ENCODE measurements around the gene CHST10. TPM values are rescaled to one million over a fixed set of nuclear protein-coding genes. Genes with fewer than 3 reads are reported as not detected.
A peak's percentile ranks its signal among the peaks of the same experiment; 100 is the strongest.

Gene CHST10
- total RNA-seq, 1 experiment from 2014 or later: 29.7 TPM

DNA sequence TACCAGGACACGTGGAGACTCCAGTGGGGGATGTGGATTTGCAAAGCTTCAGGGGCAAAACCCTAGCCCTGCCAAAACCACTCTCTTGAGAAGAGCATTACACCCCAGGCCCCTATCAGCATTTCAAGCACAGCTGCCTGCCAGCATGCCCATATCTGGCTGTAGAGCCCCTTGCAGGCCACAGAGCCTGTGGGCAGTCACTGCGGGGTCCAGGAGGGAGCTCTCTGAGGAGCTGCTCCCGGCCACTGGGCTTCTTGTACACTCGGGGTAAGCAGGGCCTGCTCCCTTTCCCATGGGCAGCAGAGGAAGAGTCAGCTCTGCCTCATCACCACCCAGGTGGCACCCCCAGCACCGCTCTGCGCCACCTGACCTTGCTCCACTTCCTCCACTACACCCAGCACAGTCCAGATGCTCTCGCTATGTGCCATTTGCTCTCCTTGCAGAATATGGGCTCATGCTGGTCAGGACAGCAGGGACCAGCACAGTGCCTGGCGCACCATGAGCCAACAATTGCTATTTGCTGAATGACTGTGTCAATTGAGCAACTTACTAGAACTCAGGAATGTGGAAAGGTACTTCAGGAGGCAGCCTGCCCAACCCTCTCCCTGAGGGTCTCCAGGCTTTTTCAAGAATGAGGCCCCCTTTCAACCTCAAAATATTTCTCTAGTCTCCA, 7.4 kb downstream of the CHST10 start:
- Histone ChIP-seq H2BK5ac (ENCODE audit: insufficient read length, low read length) (no peak overlapping the region), H3K9me3 (ENCODE audit: control insufficient read depth, low read depth, low read length) (no peaks in the 10 kb centered on the region), H3K9ac (ENCODE audit: extremely low read depth, insufficient read length, low read length) (no peak overlapping the region), H3K56ac (ENCODE audit: insufficient read length, low read depth, low read length) (no peak overlapping the region), H3K4me1 (ENCODE audit: insufficient read depth, low read length) (peaks cover 34% of the 10 kb centered on the region), H3K27ac (ENCODE audit: insufficient read length, low read depth, low read length) (no peak overlapping the region), H2BK120ac (ENCODE audit: low read depth, low read length, poor library complexity, severe bottlenecking) (no peak overlapping the region), H4K91ac (ENCODE audit: insufficient read length, low read depth, low read length) (no peak overlapping the region), H2BK15ac (ENCODE audit: low read depth, low read length) (no peak overlapping the region), H4K8ac (replicated peaks; ENCODE audit: insufficient read length, low read depth, low read length) (no peak overlapping the region), H2BK12ac (ENCODE audit: insufficient read length, low read depth, low read length) (no peak overlapping the region), H4K5ac (ENCODE audit: insufficient read length, low read depth, low read length) (no peak overlapping the region), H2BK20ac (ENCODE audit: low read depth, low read length, poor library complexity, severe bottlenecking) (no peak overlapping the region), H3K79me1 (ENCODE audit: insufficient read depth, low read depth, low read length, poor library complexity, severe bottlenecking) (no peaks in the 10 kb centered on the region), H3K23ac (ENCODE audit: insufficient read length, low read depth, low read length) (no peak overlapping the region), H2AK5ac (ENCODE audit: insufficient read length, low read length) (no peak overlapping the region), H3K79me2 (ENCODE audit: insufficient read depth, low read length) (peaks cover 4% of the 10 kb centered on the region; the same call in 1 of the 2 replicates), H3K27me3 (ENCODE audit: insufficient read depth, low read length) (no peaks in the 10 kb centered on the region), H2AFZ (ENCODE audit: low read length) (no peak overlapping the region), H3T11ph (ENCODE audit: low read length) (no peak overlapping the region), H3K14ac (ENCODE audit: insufficient read depth, low read length) (no peak overlapping the region; the same call in 1 of the 2 replicates), H3K4me2 (ENCODE audit: insufficient read depth, insufficient read length, low read length) (no peak overlapping the region), H3K18ac (ENCODE audit: insufficient read length, low read depth, low read length) (peak overlapping the region; percentile 0), H3K23me2 (ENCODE audit: insufficient read length, low read depth, low read length, poor library complexity, severe bottlenecking) (no peaks in the 10 kb centered on the region), H4K20me1 (ENCODE audit: control insufficient read depth, insufficient read depth, insufficient read length) (no peaks in the 10 kb centered on the region), H3K4ac (ENCODE audit: low read depth, low read length) (no peak overlapping the region; the same call in 1 of the 2 replicates)
- H3K36me3 Mint-ChIP-seq (ENCODE audit: insufficient read depth in 1 of 3, low read depth in 3 of 3): peaks cover 23 to 32% (median 31%) of the 10 kb centered on the region in 3 experiments
- peak overlapping the region; percentile 69 to 93 (median 90) for H3K27ac Mint-ChIP-seq
- H3K9me3 Mint-ChIP-seq: no peaks in the 10 kb centered on the region
- peaks cover 3% of the 10 kb centered on the region for H3K27me3 Mint-ChIP-seq (ENCODE audit: low read depth)
- TF ChIP-seq, protein P1, sequence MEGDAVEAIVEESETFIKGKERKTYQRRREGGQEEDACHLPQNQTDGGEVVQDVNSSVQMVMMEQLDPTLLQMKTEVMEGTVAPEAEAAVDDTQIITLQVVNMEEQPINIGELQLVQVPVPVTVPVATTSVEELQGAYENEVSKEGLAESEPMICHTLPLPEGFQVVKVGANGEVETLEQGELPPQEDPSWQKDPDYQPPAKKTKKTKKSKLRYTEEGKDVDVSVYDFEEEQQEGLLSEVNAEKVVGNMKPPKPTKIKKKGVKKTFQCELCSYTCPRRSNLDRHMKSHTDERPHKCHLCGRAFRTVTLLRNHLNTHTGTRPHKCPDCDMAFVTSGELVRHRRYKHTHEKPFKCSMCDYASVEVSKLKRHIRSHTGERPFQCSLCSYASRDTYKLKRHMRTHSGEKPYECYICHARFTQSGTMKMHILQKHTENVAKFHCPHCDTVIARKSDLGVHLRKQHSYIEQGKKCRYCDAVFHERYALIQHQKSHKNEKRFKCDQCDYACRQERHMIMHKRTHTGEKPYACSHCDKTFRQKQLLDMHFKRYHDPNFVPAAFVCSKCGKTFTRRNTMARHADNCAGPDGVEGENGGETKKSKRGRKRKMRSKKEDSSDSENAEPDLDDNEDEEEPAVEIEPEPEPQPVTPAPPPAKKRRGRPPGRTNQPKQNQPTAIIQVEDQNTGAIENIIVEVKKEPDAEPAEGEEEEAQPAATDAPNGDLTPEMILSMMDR (conservative IDR thresholded peaks at IDR 0.05): no peak
- DNase-seq: no peak
- H3K4me3 Mint-ChIP-seq: peak overlapping the region in 1 of 2 experiments; percentile 51; a peak in 2 of 5 replicates
- no CpG with 5 or more reads among the region's 8 CpGs for WGBS (ENCODE audit: extremely low coverage, insufficient read length, low lambda C conversion rate)
- peaks cover 73% of the 10 kb centered on the region in 2 experiments for H3K4me1 Mint-ChIP-seq
